Suprapubic skin (tissue), 4 donors: ENCODE measurements around the gene CACNA1D. TPM values are rescaled to one million over a fixed set of nuclear protein-coding genes. Genes with fewer than 3 reads are reported as not detected.

Source experiments
- DNase-seq, 2 donors: peaks; one replicate each; pipeline ENCODE4 v3.0.0-alpha.2; 2019; ENCODE audit warnings: low spot score in 2 of 2
- H3K27ac ChIP-seq: fragments of 200-600 bp; sonication (generic); one replicate; pipeline ENCODE4 v1.5.1; 2019
- H3K27me3 ChIP-seq: fragments of 200-600 bp; sonication (generic); one replicate; pipeline ENCODE4 v1.5.1; 2019
- H3K36me3 ChIP-seq: fragments of 200-600 bp; sonication (generic); one replicate; pipeline ENCODE4 v1.5.1; 2019
- H3K4me1 ChIP-seq: fragments of 200-600 bp; sonication (generic); one replicate; pipeline ENCODE4 v1.5.1; 2019
- H3K4me3 ChIP-seq: fragments of 200-600 bp; sonication (generic); one replicate; pipeline ENCODE4 v1.5.1; 2019; ENCODE audit warnings: mild to moderate bottlenecking
- H3K9me3 ChIP-seq: fragments of 200-600 bp; sonication (generic); one replicate; pipeline ENCODE4 v1.5.1; 2019
- EP300 ChIP-seq: sonication (generic); formaldehyde crosslinking; IDR thresholded peaks from one replicate; pipeline ENCODE4 v1.6.1; 2017; ENCODE audit warnings: antibody characterized with exemption
- POLR2A ChIP-seq, 2 donors: fragments of 450-650 bp; IDR thresholded peaks; one replicate each; pipeline ENCODE4 v1.6.1; 2017; ENCODE audit warnings: antibody characterized with exemption in 2 of 2, mild to moderate bottlenecking in 2 of 2, moderate library complexity in 2 of 2
- POLR2AphosphoS5 ChIP-seq, 3 donors: sonication (generic); formaldehyde crosslinking; IDR thresholded peaks; one replicate each; pipeline ENCODE4 v1.6.1; 2017; ENCODE audit warnings: antibody characterized with exemption in 3 of 3
- WGBS: methylation state at CpG from one replicate; pipeline ENCODE4 v1.1.5; 2018; 5-methylcytosine and 5-hydroxymethylcytosine counted together
- total RNA-seq, 4 donors: library from RNA; depleted of rRNA; stranded (reverse); fragments of >200 nt; gene quantifications; one replicate each; pipeline ENCODE4 v1.1.0, GENCODE V29; 2016
- TF ChIP-seq, protein P1 (sequence below), 2 donors: fragments of 200-600 bp in 1 of 2; fragments of 450-650 bp in 1 of 2; sonication (generic) in 1 of 2; IDR thresholded peaks; one replicate each; pipeline ENCODE4 v1.5.1; 2016 to 2019; ENCODE audit warnings: antibody characterized with exemption in 2 of 2, mild to moderate bottlenecking in 1 of 2, moderate library complexity in 1 of 2

The CACNA1D gene
- total RNA-seq, 4 donors from 2014 or later = 1.9 to 28.2 (median 6.3) TPM

DNA sequence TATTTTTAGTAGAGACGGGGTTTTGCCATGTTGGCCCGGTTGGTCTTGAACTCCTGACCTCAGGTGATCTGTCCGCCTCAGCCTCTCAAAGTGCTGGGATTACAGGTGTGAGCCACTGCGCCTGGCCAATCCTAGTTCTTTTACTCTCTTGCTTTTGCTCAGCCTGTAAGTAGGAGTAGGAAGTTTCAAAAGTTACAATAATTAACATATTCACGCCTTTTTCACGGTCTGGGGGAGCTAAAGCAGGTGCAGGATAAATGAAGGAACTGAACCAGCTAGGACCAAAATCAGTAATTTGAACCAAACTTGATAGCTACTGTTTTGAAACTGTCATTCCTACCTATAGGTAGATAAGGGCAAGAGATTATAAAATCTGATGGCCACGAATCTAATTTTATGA is 98.5 kb downstream of the CACNA1D start:
- TF ChIP-seq POLR2A (IDR thresholded peaks at IDR 0.05) (no peak), POLR2AphosphoS5 (IDR thresholded peaks at IDR 0.05) (no peak), EP300 (no peak)
- TF ChIP-seq, protein P1, sequence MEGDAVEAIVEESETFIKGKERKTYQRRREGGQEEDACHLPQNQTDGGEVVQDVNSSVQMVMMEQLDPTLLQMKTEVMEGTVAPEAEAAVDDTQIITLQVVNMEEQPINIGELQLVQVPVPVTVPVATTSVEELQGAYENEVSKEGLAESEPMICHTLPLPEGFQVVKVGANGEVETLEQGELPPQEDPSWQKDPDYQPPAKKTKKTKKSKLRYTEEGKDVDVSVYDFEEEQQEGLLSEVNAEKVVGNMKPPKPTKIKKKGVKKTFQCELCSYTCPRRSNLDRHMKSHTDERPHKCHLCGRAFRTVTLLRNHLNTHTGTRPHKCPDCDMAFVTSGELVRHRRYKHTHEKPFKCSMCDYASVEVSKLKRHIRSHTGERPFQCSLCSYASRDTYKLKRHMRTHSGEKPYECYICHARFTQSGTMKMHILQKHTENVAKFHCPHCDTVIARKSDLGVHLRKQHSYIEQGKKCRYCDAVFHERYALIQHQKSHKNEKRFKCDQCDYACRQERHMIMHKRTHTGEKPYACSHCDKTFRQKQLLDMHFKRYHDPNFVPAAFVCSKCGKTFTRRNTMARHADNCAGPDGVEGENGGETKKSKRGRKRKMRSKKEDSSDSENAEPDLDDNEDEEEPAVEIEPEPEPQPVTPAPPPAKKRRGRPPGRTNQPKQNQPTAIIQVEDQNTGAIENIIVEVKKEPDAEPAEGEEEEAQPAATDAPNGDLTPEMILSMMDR (IDR thresholded peaks at IDR 0.05) = no peak
- Histone ChIP-seq H3K27ac (no peak overlapping the region), H3K36me3 (no peaks in the 10 kb centered on the region), H3K4me3 (no peak overlapping the region), H3K9me3 (no peaks in the 10 kb centered on the region), H3K4me1 (no peaks in the 10 kb centered on the region), H3K27me3 (no peaks in the 10 kb centered on the region)
- 91% methylated on average over 7 of the region's 7 CpGs for WGBS
- no peak for DNase-seq

DNA sequence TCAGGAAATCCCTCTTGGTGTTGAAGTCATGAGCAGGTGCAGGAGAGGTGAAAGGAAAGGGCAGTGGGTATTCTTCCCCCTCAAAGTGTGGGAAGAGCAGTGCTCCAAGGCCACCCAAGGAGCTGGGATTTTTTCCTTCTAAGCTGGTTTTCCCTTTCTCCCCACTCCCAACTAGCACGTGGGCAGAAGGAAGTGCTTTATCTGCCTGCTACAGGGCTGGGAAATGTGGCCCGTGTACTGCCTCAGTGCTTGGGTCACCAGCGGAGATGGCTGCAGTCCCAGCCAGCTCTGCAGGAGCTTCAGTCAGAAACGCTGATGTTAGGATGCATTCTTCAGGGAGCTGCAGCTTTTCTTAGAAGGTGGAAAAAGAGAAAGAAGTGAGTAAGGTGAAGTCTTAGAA is 99.2 kb downstream of the CACNA1D start:
- no peaks in the 10 kb centered on the region for H3K27me3 ChIP-seq
- H3K9me3 ChIP-seq = no peaks in the 10 kb centered on the region
- no peaks in the 10 kb centered on the region for H3K36me3 ChIP-seq
- no peak overlapping the region for H3K27ac ChIP-seq
- TF ChIP-seq, protein P1 (IDR thresholded peaks at IDR 0.05) = no peak
- no peak for TF ChIP-seq POLR2AphosphoS5 (IDR thresholded peaks at IDR 0.05)
- TF ChIP-seq POLR2A (IDR thresholded peaks at IDR 0.05) = no peak
- no peak for TF ChIP-seq EP300
- no peak for DNase-seq
- no peak overlapping the region for H3K4me3 ChIP-seq
- WGBS = 62% methylated on average over 4 of the region's 4 CpGs
- no peaks in the 10 kb centered on the region for H3K4me1 ChIP-seq

DNA sequence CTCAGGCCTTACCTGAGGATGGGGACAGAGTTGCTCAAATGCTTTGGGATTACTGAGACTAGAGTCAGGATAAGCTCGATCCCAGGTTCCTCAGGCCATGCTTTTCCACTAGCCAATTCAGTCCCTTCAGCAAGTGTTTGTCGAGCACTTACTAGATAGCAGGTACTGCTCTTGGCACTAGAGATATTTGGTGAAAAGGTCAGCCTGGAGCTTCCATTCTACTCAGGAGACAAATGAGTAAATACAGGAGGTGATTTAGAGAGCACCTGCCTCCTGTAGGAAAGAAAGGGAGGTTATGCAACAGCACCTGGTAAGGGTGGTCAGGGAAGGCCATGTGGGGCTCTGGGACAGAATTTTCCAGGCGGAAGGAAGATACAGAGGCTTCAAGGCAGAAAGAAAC is 99.9 kb downstream of the CACNA1D start:
- no peaks in the 10 kb centered on the region for H3K36me3 ChIP-seq
- H3K27me3 ChIP-seq = no peaks in the 10 kb centered on the region
- DNase-seq = no peak
- H3K9me3 ChIP-seq = no peaks in the 10 kb centered on the region
- TF ChIP-seq POLR2A (IDR thresholded peaks at IDR 0.05) (no peak), EP300 (no peak), POLR2AphosphoS5 (IDR thresholded peaks at IDR 0.05) (no peak)
- TF ChIP-seq, protein P1 (IDR thresholded peaks at IDR 0.05) = no peak
- WGBS = 91% methylated on average over 3 of the region's 3 CpGs
- H3K4me3 ChIP-seq = no peak overlapping the region
- no peak overlapping the region for H3K27ac ChIP-seq
- H3K4me1 ChIP-seq = no peaks in the 10 kb centered on the region

DNA sequence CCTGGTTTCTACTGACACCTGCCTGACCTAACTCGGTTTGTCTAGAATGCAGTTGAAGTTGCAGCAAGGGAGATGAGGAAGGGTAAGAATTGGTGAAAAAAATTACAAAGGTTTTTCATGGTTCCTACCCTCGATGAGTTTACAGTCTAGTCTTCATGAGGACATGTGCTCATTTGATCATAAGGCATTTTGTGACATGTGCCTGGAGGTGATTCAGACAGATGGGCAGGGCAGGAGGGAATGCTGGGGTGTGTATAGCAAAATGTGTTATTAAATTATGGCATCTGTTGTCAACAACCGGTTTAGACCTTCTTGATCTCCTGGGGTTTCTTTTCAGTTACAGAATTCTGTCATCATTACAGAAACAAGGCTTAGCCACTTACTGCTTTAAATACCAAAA is 101.2 kb downstream of the CACNA1D start:
- 67% methylated on average over 3 of the region's 3 CpGs for WGBS
- H3K4me3 ChIP-seq = no peak overlapping the region
- H3K27ac ChIP-seq = no peak overlapping the region
- H3K9me3 ChIP-seq = no peaks in the 10 kb centered on the region
- no peaks in the 10 kb centered on the region for H3K36me3 ChIP-seq
- no peak for DNase-seq
- TF ChIP-seq POLR2A (IDR thresholded peaks at IDR 0.05) (no peak), EP300 (no peak), POLR2AphosphoS5 (IDR thresholded peaks at IDR 0.05) (no peak)
- TF ChIP-seq, protein P1 (IDR thresholded peaks at IDR 0.05) = no peak
- H3K27me3 ChIP-seq = no peaks in the 10 kb centered on the region
- no peaks in the 10 kb centered on the region for H3K4me1 ChIP-seq

DNA sequence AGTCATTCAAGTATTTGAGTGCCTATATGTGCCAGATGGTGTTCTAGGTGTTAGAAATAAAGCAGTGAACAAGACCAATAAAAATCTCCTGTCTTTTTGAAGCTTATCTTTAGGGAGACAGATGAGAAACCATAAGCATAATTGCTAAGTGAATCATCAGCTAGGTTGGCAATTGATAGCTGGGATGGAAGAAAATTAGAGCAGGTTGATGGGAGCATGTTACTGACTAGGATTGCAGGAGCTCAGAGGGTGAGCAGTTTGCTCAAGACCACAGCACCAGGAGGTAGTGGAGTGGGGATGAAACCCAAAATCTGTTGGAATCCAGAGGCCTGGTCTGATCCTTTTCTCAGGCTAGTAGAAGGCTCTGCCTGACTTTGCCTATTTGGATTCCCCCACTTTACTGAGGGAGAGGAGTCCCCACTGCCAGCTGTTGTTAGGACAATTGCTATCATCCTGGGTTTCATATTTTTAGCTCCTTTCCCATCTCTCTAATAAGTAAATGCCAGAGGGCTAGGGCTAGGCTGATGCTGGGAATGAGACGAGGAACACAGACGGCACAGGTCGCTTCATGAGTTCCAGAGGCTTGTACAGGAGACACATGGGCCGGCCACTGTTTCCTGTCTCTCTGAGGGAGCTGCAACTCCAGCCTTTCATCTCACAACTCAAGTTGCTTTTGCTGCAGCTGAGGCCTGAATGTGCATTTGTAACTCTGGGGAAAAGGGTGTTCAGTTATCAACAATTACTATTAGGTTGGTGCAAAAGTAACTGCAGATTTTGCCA is 102.9 kb downstream of the CACNA1D start:
- H3K9me3 ChIP-seq = no peaks in the 10 kb centered on the region
- H3K36me3 ChIP-seq = no peaks in the 10 kb centered on the region
- H3K27ac ChIP-seq = no peak overlapping the region
- 78% methylated on average over 4 of the region's 4 CpGs for WGBS
- no peak overlapping the region for H3K4me3 ChIP-seq
- TF ChIP-seq EP300 = no peak
- no peak for TF ChIP-seq POLR2AphosphoS5 (IDR thresholded peaks at IDR 0.05)
- no peaks in the 10 kb centered on the region for H3K4me1 ChIP-seq
- no peak for DNase-seq
- no peaks in the 10 kb centered on the region for H3K27me3 ChIP-seq

DNA sequence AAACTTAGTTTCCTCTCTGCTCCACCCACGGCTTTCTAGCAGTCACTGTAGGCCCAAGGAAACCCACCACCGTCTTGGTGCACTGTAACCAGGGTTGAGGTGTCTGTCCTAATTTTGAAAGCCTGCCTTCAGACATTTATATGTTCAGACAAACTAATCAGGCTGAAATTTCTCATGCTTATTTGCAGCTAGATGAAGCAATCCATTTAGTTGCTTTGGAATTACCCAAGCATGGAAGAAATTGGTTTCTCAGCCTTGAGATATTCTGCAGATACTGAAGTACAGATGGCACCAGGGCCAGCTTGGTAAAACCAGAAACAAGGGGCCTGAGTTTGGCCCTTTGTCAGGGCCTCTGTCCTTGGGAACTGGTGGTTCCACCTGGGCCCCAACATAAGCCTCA is 105.4 kb downstream of the CACNA1D start:
- Histone ChIP-seq H3K4me1 (no peaks in the 10 kb centered on the region), H3K36me3 (no peaks in the 10 kb centered on the region), H3K27ac (no peak overlapping the region), H3K4me3 (no peak overlapping the region), H3K27me3 (no peaks in the 10 kb centered on the region), H3K9me3 (no peaks in the 10 kb centered on the region)
- TF ChIP-seq POLR2A (IDR thresholded peaks at IDR 0.05) (no peak), EP300 (no peak), POLR2AphosphoS5 (IDR thresholded peaks at IDR 0.05) (no peak)
- TF ChIP-seq, protein P1 (IDR thresholded peaks at IDR 0.05) = no peak
- DNase-seq = no peak
- WGBS = 67% methylated on average over 2 of the region's 2 CpGs
